CD14-positive monocyte (primary cell): ENCODE data around the gene FSD2. TPM values are rescaled to one million over a fixed set of nuclear protein-coding genes. Genes with fewer than 3 reads are reported as not detected.

Experiments used
- DNase-seq, 3 donors: peaks; one replicate each; pipeline ENCODE4 v3.0.0-alpha.2; 2011 to 2022
- H2AFZ ChIP-seq: 2 replicates; pipeline ENCODE4 v1.6.0; 2012; ENCODE audit warnings: mild to moderate bottlenecking, low read depth, low read length, inconsistent platforms; ENCODE audit not compliant: insufficient read depth, poor library complexity, severe bottlenecking
- H3K27ac ChIP-seq, 2 donors: 1 replicate in 1 of 2; 2 replicates in 1 of 2; pipeline ENCODE4 v1.5.1; 2012 to 2013; ENCODE audit warnings: low read length in 2 of 2, control low read depth in 1 of 2, inconsistent platforms in 1 of 2, low read depth in 1 of 2, mild to moderate bottlenecking in 1 of 2
- H3K27me3 ChIP-seq, 2 donors: one replicate each; pipeline versions ENCODE4 v1.6.0 to v1.6.1; 2011 to 2013; ENCODE audit warnings: low read length in 2 of 2; ENCODE audit not compliant: control insufficient read depth in 2 of 2, insufficient read depth in 2 of 2
- H3K36me3 ChIP-seq, 2 donors: replicated peaks in 1 of 2; 1 replicate in 1 of 2; 2 replicates in 1 of 2; pipeline versions ENCODE4 v1.5.1 to v1.6.1; 2012 to 2013; ENCODE audit warnings: low read length in 2 of 2, control low read depth in 1 of 2, inconsistent platforms in 1 of 2, mild to moderate bottlenecking in 1 of 2; ENCODE audit not compliant: insufficient read depth in 2 of 2, control insufficient read depth in 1 of 2
- H3K4me1 ChIP-seq, 2 donors: 1 replicate in 1 of 2; 2 replicates in 1 of 2; pipeline versions ENCODE4 v1.5.1 to v1.6.1; 2012 to 2013; ENCODE audit warnings: low read length in 2 of 2, control low read depth in 1 of 2, inconsistent platforms in 1 of 2, mild to moderate bottlenecking in 1 of 2, moderate library complexity in 1 of 2; ENCODE audit not compliant: insufficient read depth in 2 of 2, control insufficient read depth in 1 of 2
- H3K4me2 ChIP-seq: replicated peaks from 2 replicates; pipeline ENCODE3; 2012; ENCODE audit warnings: low read length, moderate library complexity, mild to moderate bottlenecking; ENCODE audit not compliant: poor library complexity, severe bottlenecking; ENCODE audit errors: extremely low read depth
- H3K4me3 ChIP-seq, 3 experiments: fragments of 200-600 bp in 1 of 3; sonication (generic) in 1 of 3; replicated peaks in 1 of 3; 1 replicate in 2 of 3; 2 replicates in 1 of 3; pipeline ENCODE4 v1.5.1; 2011 to 2013; ENCODE audit warnings: low read length in 3 of 3, mild to moderate bottlenecking in 3 of 3, control low read depth in 2 of 3, low read depth in 2 of 3, inconsistent platforms in 1 of 3, moderate library complexity in 1 of 3
- H3K79me2 ChIP-seq: 2 replicates; pipeline ENCODE4 v1.6.0; 2012; ENCODE audit warnings: mild to moderate bottlenecking, control low read depth, inconsistent platforms, low read length, moderate library complexity; ENCODE audit not compliant: insufficient read depth
- H3K9ac ChIP-seq: 2 replicates; pipeline ENCODE4 v1.6.0; 2017; ENCODE audit warnings: low read length, mild to moderate bottlenecking; ENCODE audit not compliant: insufficient read depth, poor library complexity, severe bottlenecking
- H3K9me3 ChIP-seq, 2 donors: replicated peaks in 1 of 2; 1 replicate in 1 of 2; 2 replicates in 1 of 2; pipeline versions ENCODE4 v1.5.1 to v1.6.1; 2012 to 2013; ENCODE audit warnings: low read length in 2 of 2, control low read depth in 1 of 2; ENCODE audit not compliant: control insufficient read depth in 1 of 2, insufficient read depth in 1 of 2
- H4K20me1 ChIP-seq: 2 replicates; pipeline ENCODE4 v1.6.0; 2012; ENCODE audit warnings: mild to moderate bottlenecking, low read length, control low read depth, moderate library complexity; ENCODE audit not compliant: insufficient read depth
- H3K27ac Mint-ChIP-seq, 7 donors: one replicate each; pipeline ENCODE4 v1.8.0; 2020; ENCODE audit warnings: mild to moderate bottlenecking in 7 of 7, mixed read lengths in 7 of 7, moderate library complexity in 6 of 7, inconsistent platforms in 2 of 7
- H3K27me3 Mint-ChIP-seq, 3 donors: one replicate each; pipeline ENCODE4 v1.8.0; 2021 to 2022; ENCODE audit warnings: low read depth in 3 of 3, mild to moderate bottlenecking in 3 of 3, mixed read lengths in 3 of 3, moderate library complexity in 3 of 3, inconsistent platforms in 1 of 3
- H3K36me3 Mint-ChIP-seq, 2 donors: one replicate each; pipeline ENCODE4 v1.8.0; 2020; ENCODE audit warnings: mixed read lengths in 2 of 2, inconsistent platforms in 1 of 2, mild to moderate bottlenecking in 1 of 2
- H3K4me1 Mint-ChIP-seq: one replicate; pipeline ENCODE4 v1.8.0; 2020; ENCODE audit warnings: mild to moderate bottlenecking, mixed read lengths
- H3K4me3 Mint-ChIP-seq, 2 donors: one replicate each; pipeline ENCODE4 v1.8.0; 2020; ENCODE audit warnings: mild to moderate bottlenecking in 2 of 2, mixed read lengths in 2 of 2, moderate library complexity in 1 of 2
- H3K9me3 Mint-ChIP-seq, 7 donors: one replicate each; pipeline ENCODE4 v1.8.0; 2020 to 2022; ENCODE audit warnings: mixed read lengths in 7 of 7, mild to moderate bottlenecking in 6 of 7, moderate library complexity in 6 of 7, inconsistent platforms in 2 of 7
- WGBS: methylation state at CpG from one replicate; pipeline ENCODE4 v1.1.5; 2013; ENCODE audit warnings: missing lambda C conversion rate; ENCODE audit not compliant: insufficient coverage; 5-methylcytosine and 5-hydroxymethylcytosine counted together
- intact Hi-C, 2 donors: fragments of 100-400 bp; cut with micrococcal nuclease; formaldehyde crosslinking; loops; one replicate each; pipeline versions ENCODE4 v1.15.0 to v1.15.1; 2023
- polyA plus RNA-seq, 3 donors: library from polyadenylated mRNA; depleted of rRNA in 1 of 3; unstranded in 2 of 3; stranded (reverse) in 1 of 3; fragments of 300-500 nt in 2 of 3; fragments of >200 nt in 1 of 3; fragmentation: Illumina TruSeq in 2 of 3; gene quantifications; 1 replicate in 2 of 3; 2 replicates in 1 of 3; pipeline ENCODE4 v1.2.3, GENCODE V29; 2012 to 2021
- TF ChIP-seq, protein P1 (sequence below): fragments of 200-600 bp; IDR thresholded peaks from one replicate; pipeline ENCODE4 v1.8.0; 2022; ENCODE audit warnings: antibody characterized with exemption, mild to moderate bottlenecking

The FSD2 gene
- polyA plus RNA-seq, 3 donors, result 0.09 TPM; not detected in 2

DNA sequence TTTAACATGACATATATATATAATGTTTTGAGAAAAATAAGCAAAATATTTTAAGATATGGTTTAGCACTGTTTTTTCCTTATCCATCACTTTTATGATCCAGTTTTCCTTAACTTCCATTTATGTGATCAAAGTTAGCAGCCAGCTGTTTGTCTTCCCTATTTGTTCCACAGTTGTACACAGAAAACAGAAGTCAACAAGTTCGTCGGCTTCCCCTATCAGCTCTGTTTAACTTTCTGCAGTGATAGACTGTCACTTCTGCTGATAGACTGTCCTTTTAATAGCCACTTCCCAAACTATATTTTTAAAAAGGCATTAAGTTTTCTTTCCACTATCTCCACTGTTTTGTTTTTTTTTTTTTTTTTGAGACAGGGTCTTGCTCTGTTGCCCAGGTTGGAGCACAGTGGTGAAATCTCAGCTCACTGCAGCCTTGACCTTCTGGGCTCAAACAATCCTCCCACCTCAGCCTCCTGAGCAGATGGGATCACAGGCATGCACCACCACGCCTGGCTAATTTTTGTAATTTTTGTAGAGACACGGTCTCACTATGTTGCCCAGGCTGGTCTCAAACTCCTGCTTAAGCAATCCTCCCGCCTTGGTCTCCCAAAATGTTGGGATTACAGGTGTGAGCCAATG, 7.2 kb downstream of the FSD2 start:
- H3K4me3 ChIP-seq, result no peak overlapping the region
- H3K9ac ChIP-seq, result no peak overlapping the region
- H3K9me3 ChIP-seq, result no peaks in the 10 kb centered on the region
- H3K4me1 Mint-ChIP-seq, result no peaks in the 10 kb centered on the region
- peaks cover 3 to 9% (median 7%) of the 10 kb centered on the region in 3 donors for H3K27me3 Mint-ChIP-seq
- peaks cover 0 to 9% (median 6%) of the 10 kb centered on the region in 7 donors for H3K9me3 Mint-ChIP-seq
- DNase-seq, result no peak
- H2AFZ ChIP-seq, result no peak overlapping the region
- TF ChIP-seq, protein P1, sequence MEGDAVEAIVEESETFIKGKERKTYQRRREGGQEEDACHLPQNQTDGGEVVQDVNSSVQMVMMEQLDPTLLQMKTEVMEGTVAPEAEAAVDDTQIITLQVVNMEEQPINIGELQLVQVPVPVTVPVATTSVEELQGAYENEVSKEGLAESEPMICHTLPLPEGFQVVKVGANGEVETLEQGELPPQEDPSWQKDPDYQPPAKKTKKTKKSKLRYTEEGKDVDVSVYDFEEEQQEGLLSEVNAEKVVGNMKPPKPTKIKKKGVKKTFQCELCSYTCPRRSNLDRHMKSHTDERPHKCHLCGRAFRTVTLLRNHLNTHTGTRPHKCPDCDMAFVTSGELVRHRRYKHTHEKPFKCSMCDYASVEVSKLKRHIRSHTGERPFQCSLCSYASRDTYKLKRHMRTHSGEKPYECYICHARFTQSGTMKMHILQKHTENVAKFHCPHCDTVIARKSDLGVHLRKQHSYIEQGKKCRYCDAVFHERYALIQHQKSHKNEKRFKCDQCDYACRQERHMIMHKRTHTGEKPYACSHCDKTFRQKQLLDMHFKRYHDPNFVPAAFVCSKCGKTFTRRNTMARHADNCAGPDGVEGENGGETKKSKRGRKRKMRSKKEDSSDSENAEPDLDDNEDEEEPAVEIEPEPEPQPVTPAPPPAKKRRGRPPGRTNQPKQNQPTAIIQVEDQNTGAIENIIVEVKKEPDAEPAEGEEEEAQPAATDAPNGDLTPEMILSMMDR, result no peak
- peaks cover 0 to 3% of the 10 kb centered on the region in 2 donors for H3K27me3 ChIP-seq
- no peaks in the 10 kb centered on the region for H3K79me2 ChIP-seq
- peak overlapping the region in 1 of 2 donors; percentile 13 for H3K4me3 Mint-ChIP-seq
- H3K27ac Mint-ChIP-seq, result peak overlapping the region in 1 of 7 donors; percentile 43
- intact Hi-C loops, result no loop called here
- no peak overlapping the region for H3K27ac ChIP-seq
- WGBS, result 66% methylated on average over 4 of the region's 5 CpGs
- no peaks in the 10 kb centered on the region for H4K20me1 ChIP-seq
- no peaks in the 10 kb centered on the region for H3K4me1 ChIP-seq
- H3K4me2 ChIP-seq, result no peak overlapping the region
- H3K36me3 ChIP-seq, result no peaks in the 10 kb centered on the region
- no peaks in the 10 kb centered on the region for H3K36me3 Mint-ChIP-seq

DNA sequence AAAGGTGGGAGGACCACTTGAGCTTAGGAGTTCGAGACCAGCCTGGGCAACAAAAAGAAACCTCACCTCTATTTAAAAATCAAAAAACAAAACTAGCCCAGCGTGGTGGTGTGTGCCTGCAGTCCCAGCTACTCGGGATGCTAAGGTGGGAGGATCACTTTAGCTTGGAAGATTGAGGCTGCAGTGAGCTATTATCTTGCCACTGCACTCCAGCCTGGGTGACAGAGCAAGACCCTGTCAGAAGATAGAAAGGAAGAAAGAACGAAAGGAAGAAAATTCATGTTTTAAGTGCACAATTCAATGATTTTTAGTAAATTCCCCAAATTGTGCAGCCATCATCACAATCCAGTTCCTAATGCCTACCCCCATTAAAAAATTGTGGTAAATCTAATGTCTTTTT, 7.8 kb downstream of the FSD2 start:
- Mint-ChIP-seq H3K27me3 (peaks cover 2 to 9% (median 7%) of the 10 kb centered on the region in 3 donors), H3K36me3 (no peaks in the 10 kb centered on the region), H3K27ac (no peak overlapping the region), H3K4me3 (no peak overlapping the region), H3K9me3 (peaks cover 2 to 9% (median 6%) of the 10 kb centered on the region in 7 donors), H3K4me1 (no peaks in the 10 kb centered on the region)
- Histone ChIP-seq H3K9me3 (no peaks in the 10 kb centered on the region), H3K36me3 (no peaks in the 10 kb centered on the region), H3K79me2 (no peaks in the 10 kb centered on the region), H2AFZ (no peak overlapping the region), H3K9ac (no peak overlapping the region), H4K20me1 (no peaks in the 10 kb centered on the region), H3K4me2 (no peak overlapping the region), H3K4me3 (no peak overlapping the region), H3K4me1 (no peaks in the 10 kb centered on the region), H3K27ac (no peak overlapping the region), H3K27me3 (peaks cover 0 to 3% of the 10 kb centered on the region in 2 donors)
- intact Hi-C loops, result no loop called here
- TF ChIP-seq, protein P1, result no peak
- whole genome bisulfite sequencing, result 100% methylated on average over 2 of the region's 4 CpGs
- DNase-seq, result no peak
